Measurements from ENCODE around the gene IRF7. TPM values are rescaled to one million over a fixed set of nuclear protein-coding genes. Genes with fewer than 3 reads are reported as not detected.

Gene IRF7
- total RNA-seq, 1 donor from 2014 or later: 10.3 TPM

GRCh38 chr11:581752-582151, 34.0 kb downstream of the IRF7 start:
- H3K27ac ChIP-seq (replicated peaks): peak overlapping the region; percentile 30
- no peaks in the 10 kb centered on the region for H3K9me3 ChIP-seq (replicated peaks)
- intact Hi-C loops (cut with micrococcal nuclease): no loop called here
- peaks cover 49% of the 10 kb centered on the region for H3K36me3 ChIP-seq
- no peak for DNase-seq
- H3K27me3 ChIP-seq (ENCODE audit: low read depth): no peaks in the 10 kb centered on the region
- peaks cover 54% of the 10 kb centered on the region for H3K4me1 ChIP-seq
- no peak overlapping the region for H3K4me3 ChIP-seq
- TF ChIP-seq, protein P1, sequence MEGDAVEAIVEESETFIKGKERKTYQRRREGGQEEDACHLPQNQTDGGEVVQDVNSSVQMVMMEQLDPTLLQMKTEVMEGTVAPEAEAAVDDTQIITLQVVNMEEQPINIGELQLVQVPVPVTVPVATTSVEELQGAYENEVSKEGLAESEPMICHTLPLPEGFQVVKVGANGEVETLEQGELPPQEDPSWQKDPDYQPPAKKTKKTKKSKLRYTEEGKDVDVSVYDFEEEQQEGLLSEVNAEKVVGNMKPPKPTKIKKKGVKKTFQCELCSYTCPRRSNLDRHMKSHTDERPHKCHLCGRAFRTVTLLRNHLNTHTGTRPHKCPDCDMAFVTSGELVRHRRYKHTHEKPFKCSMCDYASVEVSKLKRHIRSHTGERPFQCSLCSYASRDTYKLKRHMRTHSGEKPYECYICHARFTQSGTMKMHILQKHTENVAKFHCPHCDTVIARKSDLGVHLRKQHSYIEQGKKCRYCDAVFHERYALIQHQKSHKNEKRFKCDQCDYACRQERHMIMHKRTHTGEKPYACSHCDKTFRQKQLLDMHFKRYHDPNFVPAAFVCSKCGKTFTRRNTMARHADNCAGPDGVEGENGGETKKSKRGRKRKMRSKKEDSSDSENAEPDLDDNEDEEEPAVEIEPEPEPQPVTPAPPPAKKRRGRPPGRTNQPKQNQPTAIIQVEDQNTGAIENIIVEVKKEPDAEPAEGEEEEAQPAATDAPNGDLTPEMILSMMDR (IDR thresholded peaks at IDR 0.05; ENCODE audit: borderline replicate concordance): no peak

GRCh38 chr11:581342-581741, 34.4 kb downstream of the IRF7 start:
- TF ChIP-seq, protein P1 (IDR thresholded peaks at IDR 0.05; ENCODE audit: borderline replicate concordance): no peak
- peak overlapping the region; percentile 30 for H3K27ac ChIP-seq (replicated peaks)

DNA sequence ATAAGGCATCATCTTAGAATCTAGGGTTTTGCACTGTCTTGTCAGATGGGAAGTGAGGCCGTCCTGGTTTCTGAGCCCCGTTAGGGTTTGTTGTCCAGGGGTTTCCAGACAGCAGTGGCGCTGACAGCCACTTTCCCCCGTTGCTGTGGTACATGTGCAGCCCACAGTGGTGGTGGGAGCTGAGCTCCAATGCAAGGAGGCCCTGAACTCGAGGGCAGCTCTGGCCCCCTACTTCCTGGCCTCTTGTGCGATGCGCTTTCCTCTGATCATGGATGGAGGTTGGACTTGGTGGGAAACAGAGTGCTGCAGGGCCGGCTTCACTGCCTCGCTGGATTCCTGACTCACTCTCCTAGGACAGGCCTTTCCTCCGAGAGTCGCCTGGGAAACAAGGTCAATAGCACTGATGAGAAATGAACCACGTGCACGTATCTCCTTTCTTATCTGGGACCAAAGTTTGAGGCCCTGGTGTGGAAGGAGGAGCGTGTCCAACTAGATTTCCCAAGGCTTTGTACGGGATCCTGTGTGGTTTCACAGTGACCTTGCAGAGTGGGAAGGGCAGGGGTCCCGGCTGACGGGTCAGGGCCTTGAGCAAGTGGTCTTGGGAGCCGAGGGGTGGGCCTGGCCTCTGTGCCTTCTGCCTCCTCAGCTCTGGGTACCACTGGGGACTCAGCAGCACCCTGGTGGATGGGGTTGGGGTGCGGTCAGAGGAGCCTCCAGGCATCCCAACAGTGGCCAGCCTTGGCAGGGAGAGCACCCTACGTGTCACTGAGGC, 35.7 kb downstream of the IRF7 start:
- Histone ChIP-seq H3K9me3 (replicated peaks) (no peaks in the 10 kb centered on the region), H3K4me3 (no peak overlapping the region), H3K27ac (replicated peaks) (peak overlapping the region; percentile 2), H3K4me1 (peaks cover 61% of the 10 kb centered on the region), H3K27me3 (ENCODE audit: low read depth) (no peaks in the 10 kb centered on the region), H3K36me3 (peaks cover 37% of the 10 kb centered on the region)
- no peak for DNase-seq
- intact Hi-C loops (cut with micrococcal nuclease): no loop called here
- TF ChIP-seq, protein P1 (IDR thresholded peaks at IDR 0.05; ENCODE audit: borderline replicate concordance): no peak

More at GRCh38 chr11:581342-581741, 34.4 kb downstream of the IRF7 start:
- no peak overlapping the region for H3K4me3 ChIP-seq
- no peaks in the 10 kb centered on the region for H3K27me3 ChIP-seq (ENCODE audit: low read depth)
- intact Hi-C loops (cut with micrococcal nuclease): no loop called here
- no peak for DNase-seq
- no peaks in the 10 kb centered on the region for H3K9me3 ChIP-seq (replicated peaks)
- peaks cover 45% of the 10 kb centered on the region for H3K36me3 ChIP-seq
- H3K4me1 ChIP-seq: peaks cover 55% of the 10 kb centered on the region

- intact Hi-C loops (cut with micrococcal nuclease): no loop called here
- no peak overlapping the region for H3K27ac ChIP-seq (replicated peaks)
- TF ChIP-seq, protein P1 (IDR thresholded peaks at IDR 0.05; ENCODE audit: borderline replicate concordance): no peak
- H3K27me3 ChIP-seq (ENCODE audit: low read depth): no peaks in the 10 kb centered on the region
- no peak for DNase-seq
- peak overlapping the region; percentile 79 for H3K4me3 ChIP-seq
- H3K36me3 ChIP-seq: peaks cover 22% of the 10 kb centered on the region
- H3K9me3 ChIP-seq (replicated peaks): no peaks in the 10 kb centered on the region
- H3K4me1 ChIP-seq: peaks cover 71% of the 10 kb centered on the region
Measured at GRCh38 chr11:578276-579035, 37.3 kb downstream of the IRF7 start.

DNA sequence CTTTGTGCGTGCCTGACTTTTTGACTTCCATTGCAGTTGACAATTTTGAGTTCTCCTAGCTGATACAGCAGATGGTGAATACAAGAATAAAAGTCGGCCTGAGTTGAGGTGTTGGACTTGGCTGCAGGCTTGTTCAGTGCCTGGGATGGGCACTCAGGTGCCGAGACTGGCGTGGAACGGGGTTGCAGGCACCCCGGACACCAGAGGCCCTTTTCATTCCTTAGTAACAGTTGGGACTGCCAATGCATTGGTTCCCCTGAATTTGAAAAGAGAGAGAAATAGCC, 38.2 kb downstream of the IRF7 start:
- H3K9me3 ChIP-seq (replicated peaks): no peaks in the 10 kb centered on the region
- H3K27ac ChIP-seq (replicated peaks): no peak overlapping the region
- TF ChIP-seq, protein P1 (IDR thresholded peaks at IDR 0.05; ENCODE audit: borderline replicate concordance): no peak
- no peak for DNase-seq
- peaks cover 13% of the 10 kb centered on the region for H3K36me3 ChIP-seq
- H3K27me3 ChIP-seq (ENCODE audit: low read depth): no peaks in the 10 kb centered on the region
- H3K4me3 ChIP-seq: peak overlapping the region; percentile 79
- intact Hi-C loops (cut with micrococcal nuclease): no loop called here
- H3K4me1 ChIP-seq: peaks cover 71% of the 10 kb centered on the region
